Measurements from ENCODE around the gene TP73.

- TF ChIP-seq CTCF (IDR thresholded peaks at IDR 0.05) (no peak), POLR2A (IDR thresholded peaks at IDR 0.05) (no peak)
These were observed 20.1 kb downstream of the TP73 start for GRCh38 chr1:3672231-3672970.
